NAMALWA (cell line): Measurements from ENCODE around the gene RPL3.
"Not testable (repeated sequence)": the region's sequence is repeated elsewhere in the genome, so short reads cannot be mapped to it uniquely, and the experiment has no call there.

Source experiments
- DNase-seq: peaks from one replicate; pipeline ENCODE4 v3.0.0-alpha.2; 2015; ENCODE audit warnings: low spot score

RPL3 gene

GRCh38 chr22:39351689-39352214 lies 32.3 kb upstream of the RPL3 start:
- DNase-seq: peak; percentile 53

- no peak for DNase-seq
These were observed 31.6 kb upstream of the RPL3 start for GRCh38 chr22:39350757-39351688.

GRCh38 chr22:39349967-39350726 lies 30.7 kb upstream of the RPL3 start, which contains the start of gene SYNGR1:
Gene SYNGR1, plus strand, starts transcription at chr22:39349991. Its CDS starts 20 bp downstream, at chr22:39350011.
- no peak for DNase-seq

- peak; percentile 64 for DNase-seq
These were observed 30.1 kb upstream of the RPL3 start for GRCh38 chr22:39349506-39349966.

GRCh38 chr22:39348909-39349505 lies 29.6 kb upstream of the RPL3 start:
- no peak for DNase-seq

- no peak for DNase-seq
These were observed 25.8 kb upstream of the RPL3 start for GRCh38 chr22:39345231-39345630.

- no peak for DNase-seq
These were observed 24.6 kb upstream of the RPL3 start for GRCh38 chr22:39344046-39344390.

GRCh38 chr22:39343259-39344045 lies 24.0 kb upstream of the RPL3 start:
- DNase-seq: peak; percentile 78

GRCh38 chr22:39341179-39341578 lies 21.8 kb upstream of the RPL3 start:
- no peak for DNase-seq

- not testable (repeated sequence) for DNase-seq
These were observed 20.4 kb upstream of the RPL3 start for GRCh38 chr22:39339775-39340174.

GRCh38 chr22:39336411-39336810 lies 17.0 kb upstream of the RPL3 start:
- no peak for DNase-seq

GRCh38 chr22:39332441-39333064 lies 13.1 kb upstream of the RPL3 start:
- DNase-seq: no peak

GRCh38 chr22:39330553-39330952 lies 11.1 kb upstream of the RPL3 start:
- not testable (repeated sequence) for DNase-seq

GRCh38 chr22:39327995-39328754 lies 8.8 kb upstream of the RPL3 start:
- DNase-seq: no peak

GRCh38 chr22:39325392-39325932 lies 6.0 kb upstream of the RPL3 start:
- DNase-seq: no peak

GRCh38 chr22:39320616-39321029 lies 1.2 kb upstream of the RPL3 start:
- DNase-seq: not testable (repeated sequence)

- DNase-seq: peak; percentile 54
These were observed 728 bp downstream of the RPL3 start for GRCh38 chr22:39318507-39319283.

GRCh38 chr22:39317775-39318506 lies 1.5 kb downstream of the RPL3 start:
- DNase-seq: no peak
